Stimulated activated CD8-positive, alpha-beta memory T cell treated with anti-CD3 and anti-CD28 coated beads, Interleukin-15, amount 100 ng/mL, for 24 hours (primary cell): ENCODE results near the gene ZBTB38.

Source experiments
- DNase-seq: peaks from one replicate; pipeline ENCODE4 v3.0.0-alpha.2; 2020; ENCODE audit warnings: low read depth

ZBTB38 gene

DNA sequence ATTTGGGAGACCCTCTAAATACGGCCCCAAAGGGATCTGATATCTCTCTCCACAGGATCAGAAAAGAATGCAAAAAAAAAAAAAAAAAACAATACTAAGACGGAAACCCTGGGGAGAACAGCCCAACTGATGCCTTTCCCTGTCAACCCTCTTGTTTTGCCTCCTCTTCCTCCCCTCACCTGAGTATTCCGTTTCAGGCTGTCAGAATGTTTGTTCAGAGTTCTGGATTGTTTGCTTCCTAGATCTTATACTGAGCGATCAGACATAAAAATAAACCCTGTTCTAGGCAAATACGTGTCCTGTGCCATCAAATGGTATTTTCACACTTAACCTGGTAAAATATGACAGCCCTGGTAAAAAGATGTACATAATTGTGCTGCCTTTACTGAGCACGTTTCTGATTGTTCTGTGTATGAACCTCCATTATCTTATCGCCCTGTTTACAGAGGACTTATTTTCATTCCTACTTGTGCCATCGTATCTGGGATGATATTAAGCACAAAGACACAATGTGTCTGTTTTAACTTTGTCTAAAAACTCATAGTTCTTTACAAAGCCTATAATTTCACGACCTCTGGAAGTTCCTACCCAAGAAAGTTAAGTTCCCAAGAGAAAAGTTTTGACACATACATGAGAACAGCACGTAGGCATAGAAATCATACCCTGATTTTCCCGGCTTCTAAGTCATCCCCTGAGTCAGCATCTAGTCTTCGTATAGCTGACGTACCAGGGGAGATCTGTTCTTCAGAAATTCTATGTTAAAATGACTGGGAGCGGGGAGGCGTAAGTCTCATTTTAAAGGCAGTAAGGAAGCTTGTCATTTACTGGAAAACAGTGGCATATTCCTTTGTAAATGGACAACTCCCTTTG lies 856 bp downstream of the ZBTB38 start:
- no peak for DNase-seq

DNA sequence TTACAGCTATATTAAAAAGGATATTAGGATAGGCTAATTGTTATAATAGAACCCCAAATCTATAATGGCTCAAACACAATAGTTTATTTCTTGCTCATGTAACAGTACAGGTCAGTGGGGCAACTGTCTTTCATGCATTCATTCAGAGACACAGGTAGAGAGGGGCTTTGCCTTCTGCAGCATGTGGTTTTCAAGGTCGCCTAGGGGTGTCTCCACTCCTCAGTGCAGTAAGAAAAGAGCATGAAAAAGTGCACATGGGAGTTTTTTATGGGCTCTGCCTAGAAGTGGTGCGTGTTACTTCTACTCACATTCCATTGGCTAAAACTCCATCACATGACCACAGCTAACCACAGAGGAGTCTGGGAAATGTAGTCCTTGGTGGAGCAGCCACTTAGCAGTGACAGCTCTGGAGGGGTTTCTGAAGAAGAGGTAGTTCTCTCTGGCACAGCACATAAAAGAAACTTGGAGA lies 1.8 kb downstream of the ZBTB38 start:
- peak; percentile 2 for DNase-seq

DNA sequence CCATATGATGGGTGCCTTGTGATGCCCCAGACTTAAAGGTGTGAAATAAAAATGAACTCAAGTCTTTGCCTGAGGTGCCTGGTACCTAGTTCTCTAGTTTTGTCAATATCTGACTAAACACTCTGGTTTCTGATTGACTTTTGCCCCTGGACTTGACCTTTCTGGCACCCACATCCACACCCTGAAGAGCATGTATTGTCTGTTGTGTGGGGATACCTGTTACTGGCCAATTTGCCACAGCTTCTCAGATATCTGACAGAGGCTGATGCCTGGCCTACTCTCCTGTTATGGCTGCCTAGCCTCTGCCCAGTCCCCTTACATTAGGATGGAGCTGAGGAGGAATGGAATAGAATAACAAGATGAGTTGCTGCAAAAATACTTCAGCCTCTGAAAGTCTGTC lies 3.6 kb downstream of the ZBTB38 start:
- no peak for DNase-seq

DNA sequence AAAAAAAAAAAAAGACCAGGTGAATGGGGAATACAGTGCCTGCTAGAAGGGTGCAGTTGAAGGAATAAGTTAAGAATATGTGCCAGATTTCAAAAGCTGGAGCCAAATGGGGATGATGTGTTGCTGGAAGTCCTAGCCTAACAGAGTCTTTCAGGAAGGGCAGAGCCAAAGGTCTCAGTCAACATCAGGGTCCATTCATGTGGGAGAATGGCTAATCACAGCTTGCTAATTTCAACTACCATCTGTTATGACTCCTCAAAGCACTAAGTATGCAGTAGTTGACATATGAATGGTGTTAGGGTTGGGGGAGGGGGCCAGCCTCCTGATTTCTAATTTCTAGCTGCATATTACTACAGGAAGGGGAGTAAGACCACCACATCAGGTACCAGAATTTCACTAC lies 4.4 kb downstream of the ZBTB38 start:
- no peak for DNase-seq

GRCh38 chr3:141373232-141373631 lies 4.9 kb downstream of the ZBTB38 start:
- DNase-seq, result no peak

- DNase-seq, result no peak
Observed at GRCh38 chr3:141373768-141374526, 5.6 kb downstream of the ZBTB38 start.

DNA sequence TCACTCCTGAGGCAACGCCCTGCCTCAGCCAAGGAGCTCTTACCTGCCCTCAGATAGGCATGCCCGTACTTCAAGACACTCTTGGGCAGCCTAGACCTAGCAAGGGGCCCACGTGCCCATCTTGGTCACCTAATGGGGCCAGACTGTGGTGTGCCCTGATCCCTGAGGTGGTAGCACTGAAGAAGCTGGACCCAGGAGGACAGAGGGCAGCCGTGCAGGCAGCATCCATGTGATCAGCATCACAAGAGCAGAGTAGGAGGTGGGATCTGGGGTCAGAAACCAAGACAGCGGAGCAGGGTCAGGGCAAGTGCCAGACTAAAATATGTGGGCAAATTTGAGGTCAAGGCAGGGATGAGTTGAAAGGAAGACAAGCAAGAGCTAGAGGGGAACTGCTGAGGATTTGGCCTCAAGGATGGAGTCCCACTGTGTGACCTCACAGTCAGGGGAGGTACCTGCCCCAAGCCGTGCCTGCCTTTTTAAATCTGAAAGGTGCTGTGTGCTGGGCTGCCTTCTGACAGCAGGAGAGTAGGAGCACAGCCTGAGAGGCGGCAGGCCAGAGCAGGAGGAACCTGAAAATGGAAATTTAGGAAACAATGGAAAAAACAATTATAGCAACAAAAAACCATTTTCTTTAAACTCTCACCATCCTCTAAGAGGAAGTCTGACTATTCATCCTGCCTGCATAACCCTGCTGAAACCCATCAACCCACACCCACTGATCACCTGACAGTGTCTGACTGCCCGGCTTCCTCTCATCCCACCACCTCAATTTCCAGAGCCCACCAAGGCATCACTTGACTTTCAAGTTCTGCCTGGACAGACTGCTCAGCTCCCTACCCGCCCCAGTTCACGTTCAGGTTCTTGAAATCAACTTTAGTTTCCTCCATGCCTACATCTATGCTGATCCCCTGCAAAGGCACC lies 7.3 kb downstream of the ZBTB38 start:
- DNase-seq, result no peak

- no peak for DNase-seq
Observed at GRCh38 chr3:141377377-141377776, 9.1 kb downstream of the ZBTB38 start.

- no peak for DNase-seq
Observed at GRCh38 chr3:141378556-141378955, 10.3 kb downstream of the ZBTB38 start.

GRCh38 chr3:141379250-141379966 lies 11.1 kb downstream of the ZBTB38 start:
- DNase-seq, result no peak

GRCh38 chr3:141380279-141380678 lies 12.0 kb downstream of the ZBTB38 start:
- no peak for DNase-seq

DNA sequence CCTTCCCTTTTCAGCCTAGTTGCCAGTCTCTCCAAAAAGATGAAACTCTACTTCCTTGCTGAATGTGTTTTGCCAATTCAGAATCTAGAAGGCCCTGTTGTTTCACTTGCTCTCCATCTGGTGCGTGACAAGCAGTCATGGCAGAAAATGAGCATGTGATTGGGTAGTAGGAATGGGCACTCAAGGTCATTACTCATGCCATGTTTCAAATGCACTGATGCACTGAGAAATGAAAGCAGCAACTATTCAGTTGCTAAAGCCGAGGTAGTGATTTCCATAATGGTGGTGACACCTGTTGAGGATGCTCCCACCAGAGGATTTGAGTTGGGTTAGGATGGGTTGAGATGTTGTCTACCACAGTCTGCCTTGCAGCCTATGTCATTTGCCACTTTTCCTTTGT lies 12.7 kb downstream of the ZBTB38 start:
- DNase-seq, result no peak

DNA sequence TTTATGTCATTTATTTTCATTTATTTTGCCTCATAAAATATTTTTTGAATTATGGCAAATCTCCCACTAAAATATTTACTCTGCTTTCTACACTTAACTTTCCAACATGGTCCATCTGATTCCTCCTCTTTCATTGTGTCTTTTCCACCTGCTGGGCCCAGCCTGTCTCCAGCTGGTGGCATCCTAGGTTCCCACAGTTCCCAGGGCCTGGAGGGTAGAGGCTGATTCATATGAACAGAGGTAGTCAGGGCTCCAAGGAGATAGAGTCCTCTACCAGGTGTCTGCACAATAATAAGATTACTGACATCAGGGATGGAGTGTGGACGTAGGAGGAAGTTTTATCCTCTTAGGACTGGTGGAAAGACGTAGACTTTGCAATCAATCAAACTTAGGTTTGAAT lies 14.3 kb downstream of the ZBTB38 start:
- no peak for DNase-seq

- no peak for DNase-seq
Observed at GRCh38 chr3:141383555-141384129, 15.3 kb downstream of the ZBTB38 start.

GRCh38 chr3:141384157-141384556 lies 15.9 kb downstream of the ZBTB38 start:
- DNase-seq, result no peak

DNA sequence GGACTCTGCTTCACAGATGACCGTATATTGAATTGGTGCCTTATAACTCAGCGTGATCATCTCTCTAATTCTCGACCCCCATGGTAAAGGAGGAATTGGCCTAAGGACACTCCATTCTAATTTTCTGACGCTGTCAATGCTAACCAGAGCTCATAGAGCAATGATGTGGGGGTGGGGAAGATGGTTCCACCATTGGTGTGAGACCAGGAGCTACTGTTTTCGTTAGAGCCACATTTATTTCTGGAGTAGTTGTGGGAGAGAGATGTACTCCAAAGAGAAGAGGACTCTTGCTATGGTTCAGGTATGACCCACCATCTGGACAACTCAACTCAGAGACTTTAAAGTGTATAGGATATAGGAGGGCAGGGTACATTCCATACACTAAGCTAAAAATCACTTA lies 16.3 kb downstream of the ZBTB38 start:
- DNase-seq, result no peak

DNA sequence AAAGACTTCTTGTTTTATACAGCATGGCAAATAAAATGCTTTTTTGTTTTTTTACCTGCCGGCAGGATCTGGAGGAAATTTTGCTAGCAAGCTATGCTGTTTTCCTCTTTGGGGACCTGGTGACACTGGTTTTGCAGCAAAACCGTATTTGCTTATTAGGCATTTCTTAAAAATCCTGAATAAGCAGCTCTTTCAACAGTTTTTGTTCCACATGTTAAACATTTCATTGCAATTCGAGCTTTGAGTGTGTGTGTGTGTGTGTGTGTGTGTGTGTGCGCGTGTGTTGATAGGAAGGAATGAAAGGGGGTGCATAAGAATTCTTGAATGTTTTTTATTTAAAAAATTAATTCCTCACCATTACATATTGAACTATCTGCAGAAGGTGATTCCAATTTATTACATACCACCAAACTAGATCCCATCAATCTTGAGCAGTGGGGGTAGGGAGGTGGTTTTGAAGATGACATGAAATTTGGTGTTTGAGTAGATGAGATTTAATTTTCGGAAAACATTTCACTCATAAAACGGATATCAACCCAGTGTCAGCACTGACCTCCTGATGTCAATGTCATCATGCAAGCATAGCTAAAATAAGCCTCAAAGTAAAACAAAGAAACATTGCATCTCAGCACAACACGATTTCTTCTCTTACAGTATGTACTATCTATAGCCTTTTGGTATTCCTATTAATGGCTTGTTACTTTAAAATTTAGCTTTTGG lies 17.3 kb downstream of the ZBTB38 start:
- no peak for DNase-seq

DNA sequence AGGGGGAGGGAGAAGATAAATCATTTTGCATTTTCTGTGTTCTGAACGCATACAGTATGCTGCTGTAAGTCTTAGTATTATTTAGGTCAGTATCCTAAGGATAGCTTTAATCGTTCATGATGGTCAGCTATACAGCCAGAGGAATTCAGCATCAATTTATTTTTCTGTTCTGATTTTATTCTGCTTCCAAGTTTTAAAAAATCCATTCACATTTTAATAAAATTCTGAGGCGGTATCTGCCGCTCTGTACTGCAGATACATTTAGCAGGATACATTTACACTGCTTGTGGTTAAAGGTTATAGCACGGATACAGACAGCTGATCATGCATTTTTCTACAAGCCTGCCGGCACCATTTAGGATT lies 17.8 kb downstream of the ZBTB38 start:
- no peak for DNase-seq

DNA sequence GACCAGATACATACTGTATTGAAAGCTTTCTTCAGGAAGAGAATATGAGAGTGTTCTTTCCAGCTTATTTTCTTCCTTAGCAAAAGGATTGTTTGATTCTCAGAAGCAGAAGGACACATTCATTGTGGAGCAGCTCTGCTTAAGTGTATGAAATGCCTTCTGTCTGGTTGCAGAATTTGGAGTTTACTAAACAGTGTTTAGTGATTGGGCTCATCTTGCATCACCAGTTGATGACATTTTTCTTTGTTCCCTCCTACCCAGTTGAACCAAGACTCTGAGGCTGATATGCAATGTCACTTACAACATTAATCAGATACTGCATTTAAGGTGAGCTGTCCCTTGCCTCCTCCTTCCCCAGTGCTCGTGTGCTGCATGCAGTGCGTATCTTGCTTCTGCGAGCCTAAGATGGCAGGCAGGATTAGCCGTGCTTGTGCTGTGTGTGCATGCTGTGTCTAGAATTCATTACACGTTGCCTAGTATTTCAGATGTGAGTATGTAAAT lies 18.4 kb downstream of the ZBTB38 start:
- DNase-seq, result no peak

DNA sequence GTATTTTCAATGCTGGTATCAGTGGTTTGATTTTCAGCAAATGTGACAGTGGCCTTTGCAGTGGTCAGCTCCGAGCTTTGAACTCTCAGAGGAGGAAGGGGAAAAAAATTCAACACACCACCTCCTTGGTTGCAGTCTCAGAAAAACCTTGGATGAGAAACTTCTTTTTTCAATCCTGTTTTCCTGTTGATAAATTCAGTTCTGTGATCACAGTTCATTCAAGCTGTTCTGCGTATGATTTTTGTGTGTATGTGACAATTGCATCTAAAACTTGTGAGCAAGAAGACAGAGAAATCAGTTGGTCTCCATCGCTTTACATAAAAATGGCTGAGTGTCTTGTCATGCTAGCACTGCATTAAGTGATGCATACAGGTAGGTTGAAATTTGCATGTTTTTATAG lies 19.2 kb downstream of the ZBTB38 start:
- DNase-seq, result no peak
